GM12892 (cell line): ENCODE results near the gene ANXA5.

Source experiments
- POLR2A ChIP-seq: IDR thresholded peaks from 2 replicates; pipeline ENCODE4 v1.6.1; 2011; ENCODE audit warnings: low read depth, low read length, control low read depth
- TAF1 ChIP-seq: IDR thresholded peaks from 2 replicates; pipeline ENCODE4 v1.6.1; 2011; ENCODE audit warnings: low read depth, mild to moderate bottlenecking, control low read depth, low read length, borderline replicate concordance

DNA sequence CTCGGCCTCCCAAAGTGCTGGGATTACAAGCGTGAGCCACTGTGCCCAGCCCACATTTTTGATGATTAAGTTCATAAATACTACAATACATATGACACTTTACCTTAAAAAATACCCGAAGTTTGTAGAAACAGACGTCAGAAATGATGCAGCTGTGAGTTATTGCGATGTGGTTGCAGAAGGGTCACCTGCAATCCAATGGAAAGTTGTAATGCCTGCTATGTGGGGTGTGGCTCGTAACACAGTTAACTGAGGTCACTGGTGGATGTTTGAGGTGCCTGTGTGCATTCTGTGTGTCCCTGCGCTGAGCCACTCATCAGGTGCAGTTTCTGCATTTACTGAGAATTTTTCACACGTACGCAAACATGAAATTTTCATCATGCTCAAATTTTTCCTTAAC, 64.1 kb downstream of the ANXA5 start:
- TF ChIP-seq TAF1 (no peak), POLR2A (no peak)
